Esophagus muscularis mucosa (tissue), 4 donors: ENCODE measurements around the gene ETV3L. TPM values are rescaled to one million over a fixed set of nuclear protein-coding genes. Genes with fewer than 3 reads are reported as not detected.
A peak's percentile ranks its signal among the peaks of the same experiment; 100 is the strongest.

Source experiments
- DNase-seq: peaks from one replicate; pipeline ENCODE4 v3.0.0-alpha.2; 2017; ENCODE audit errors: extremely low spot score
- H3K27ac ChIP-seq, 4 donors: fragments of 200-600 bp; sonication (generic); replicated peaks in 1 of 4; 1 replicate in 3 of 4; 2 replicates in 1 of 4; pipeline ENCODE4 v1.5.1; 2016 to 2019; ENCODE audit warnings: mild to moderate bottlenecking in 1 of 4
- H3K27me3 ChIP-seq, 4 donors: fragments of 200-600 bp; sonication (generic); one replicate each; pipeline versions ENCODE4 v1.5.1 to v1.6.0; 2016 to 2019
- H3K36me3 ChIP-seq, 4 donors: fragments of 200-600 bp; sonication (generic); one replicate each; pipeline ENCODE4 v1.5.1; 2016 to 2019
- H3K4me1 ChIP-seq, 4 donors: fragments of 200-600 bp; sonication (generic); one replicate each; pipeline ENCODE4 v1.5.1; 2016 to 2019
- H3K4me3 ChIP-seq, 4 donors: fragments of 200-600 bp; sonication (generic); 1 replicate in 2 of 4; 2 replicates in 2 of 4; pipeline ENCODE4 v1.5.1; 2016 to 2019; ENCODE audit warnings: mild to moderate bottlenecking in 4 of 4, moderate library complexity in 1 of 4
- H3K9me3 ChIP-seq, 4 donors: fragments of 200-600 bp; sonication (generic); 1 replicate in 3 of 4; 2 replicates in 1 of 4; pipeline ENCODE4 v1.5.1; 2016 to 2019
- EP300 ChIP-seq: sonication (generic); formaldehyde crosslinking; IDR thresholded peaks from one replicate; pipeline ENCODE4 v1.6.1; 2017; ENCODE audit warnings: antibody characterized with exemption
- POLR2A ChIP-seq: fragments of 450-650 bp; IDR thresholded peaks from one replicate; pipeline ENCODE4 v1.6.1; 2017; ENCODE audit warnings: antibody characterized with exemption, moderate library complexity, mild to moderate bottlenecking, low read depth
- POLR2AphosphoS5 ChIP-seq, 2 donors: sonication (generic); formaldehyde crosslinking; IDR thresholded peaks; one replicate each; pipeline ENCODE4 v1.6.1; 2017; ENCODE audit warnings: antibody characterized with exemption in 2 of 2
- WGBS: methylation state at CpG from one replicate; pipeline ENCODE4 v1.1.5; 2018; 5-methylcytosine and 5-hydroxymethylcytosine counted together
- intact Hi-C: fragments of 100-400 bp; cut with DNase I; formaldehyde crosslinking; loops from one replicate; pipeline ENCODE4 v1.15.1; 2023
- total RNA-seq, 4 donors: library from RNA; depleted of rRNA; stranded (reverse); fragments of >200 nt; gene quantifications; one replicate each; pipeline versions ENCODE4 v1.1.0 to v1.2.1, GENCODE V29; 2016
- TF ChIP-seq, protein P1 (sequence below), 3 experiments: fragments of 200-600 bp in 2 of 3; fragments of 450-650 bp in 1 of 3; sonication (generic) in 2 of 3; IDR thresholded peaks; one replicate each; pipeline ENCODE4 v1.5.1; 2017 to 2019; ENCODE audit warnings: antibody characterized with exemption in 3 of 3, mild to moderate bottlenecking in 2 of 3, moderate library complexity in 1 of 3

The ETV3L gene
- total RNA-seq, 4 donors from 2014 or later = not detected

DNA sequence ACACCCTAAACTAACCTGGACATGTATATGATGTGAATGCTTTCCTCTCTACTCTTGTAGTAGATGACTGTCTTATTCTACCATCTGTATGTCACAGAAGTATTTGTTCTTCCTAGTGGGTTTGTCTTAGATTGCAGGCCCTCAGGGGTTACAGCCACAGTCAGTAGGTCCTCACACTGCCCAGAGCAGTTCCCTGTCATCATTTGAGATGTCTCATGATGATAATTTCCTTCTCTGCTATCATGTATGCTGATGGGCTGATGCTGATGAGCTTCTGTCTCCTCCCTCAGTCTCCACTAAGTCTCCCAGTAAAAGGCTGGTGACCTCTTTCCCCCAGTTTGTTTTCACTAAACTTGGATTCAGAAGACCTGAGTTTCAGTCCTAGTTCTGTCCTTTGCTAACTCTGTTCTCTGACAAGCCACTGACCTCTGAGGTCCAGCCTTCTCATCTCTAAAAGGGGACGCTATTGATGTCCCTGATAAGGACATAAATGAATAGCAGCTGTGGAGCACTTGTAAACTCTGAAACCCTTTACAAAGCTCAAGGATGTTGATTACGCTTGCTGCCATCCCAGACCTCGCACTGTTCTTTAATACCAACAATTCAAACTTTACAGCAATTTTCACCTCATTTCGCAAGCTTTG, 41.7 kb upstream of the ETV3L start:
- intact Hi-C loops = no loop called here
- H3K9me3 ChIP-seq = no peaks in the 10 kb centered on the region
- WGBS = 80% methylated on average over 4 of the region's 4 CpGs

DNA sequence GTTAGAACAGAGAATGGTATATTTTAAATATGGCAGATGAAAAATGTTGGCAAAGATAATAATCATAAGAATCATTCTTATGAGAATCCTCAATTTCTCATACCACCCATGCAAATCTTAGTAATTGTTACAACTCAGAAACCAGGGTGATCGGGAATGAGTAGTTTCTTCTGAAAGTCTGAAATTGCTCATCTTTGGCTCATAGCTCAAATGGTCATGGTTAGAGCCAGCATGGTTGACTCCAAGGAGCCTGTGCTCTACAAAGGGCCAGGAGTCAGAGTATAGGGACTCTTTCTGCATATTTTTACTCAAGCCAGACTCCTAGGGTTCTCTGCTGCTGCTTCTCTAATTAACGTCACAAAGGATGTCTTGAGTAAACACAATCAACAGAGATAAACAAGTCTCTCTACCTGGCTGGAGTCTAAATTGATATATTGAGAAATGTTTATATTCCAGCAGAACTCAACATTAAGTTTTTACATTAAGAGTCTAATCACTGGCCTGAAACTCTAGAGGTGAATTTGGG, 40.5 kb upstream of the ETV3L start:
- Histone ChIP-seq H3K27me3 (no peaks in the 10 kb centered on the region), H3K27ac (no peak overlapping the region), H3K36me3 (peaks cover under 1 to 12% (median 10%) of the 10 kb centered on the region in 4 donors), H3K4me1 (peaks cover 16 to 34% (median 29%) of the 10 kb centered on the region in 4 donors), H3K4me3 (no peak overlapping the region), H3K9me3 (no peaks in the 10 kb centered on the region)
- no peak for TF ChIP-seq POLR2A
- TF ChIP-seq, protein P1, sequence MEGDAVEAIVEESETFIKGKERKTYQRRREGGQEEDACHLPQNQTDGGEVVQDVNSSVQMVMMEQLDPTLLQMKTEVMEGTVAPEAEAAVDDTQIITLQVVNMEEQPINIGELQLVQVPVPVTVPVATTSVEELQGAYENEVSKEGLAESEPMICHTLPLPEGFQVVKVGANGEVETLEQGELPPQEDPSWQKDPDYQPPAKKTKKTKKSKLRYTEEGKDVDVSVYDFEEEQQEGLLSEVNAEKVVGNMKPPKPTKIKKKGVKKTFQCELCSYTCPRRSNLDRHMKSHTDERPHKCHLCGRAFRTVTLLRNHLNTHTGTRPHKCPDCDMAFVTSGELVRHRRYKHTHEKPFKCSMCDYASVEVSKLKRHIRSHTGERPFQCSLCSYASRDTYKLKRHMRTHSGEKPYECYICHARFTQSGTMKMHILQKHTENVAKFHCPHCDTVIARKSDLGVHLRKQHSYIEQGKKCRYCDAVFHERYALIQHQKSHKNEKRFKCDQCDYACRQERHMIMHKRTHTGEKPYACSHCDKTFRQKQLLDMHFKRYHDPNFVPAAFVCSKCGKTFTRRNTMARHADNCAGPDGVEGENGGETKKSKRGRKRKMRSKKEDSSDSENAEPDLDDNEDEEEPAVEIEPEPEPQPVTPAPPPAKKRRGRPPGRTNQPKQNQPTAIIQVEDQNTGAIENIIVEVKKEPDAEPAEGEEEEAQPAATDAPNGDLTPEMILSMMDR (IDR thresholded peaks at IDR 0.05) = no peak
- TF ChIP-seq POLR2AphosphoS5 (IDR thresholded peaks at IDR 0.05) = no peak
- no peak for TF ChIP-seq EP300
- intact Hi-C loops = no loop called here
- DNase-seq = no peak
- WGBS = 86% methylated on average over 2 of the region's 2 CpGs

More for the DNA sequence above, 41.7 kb upstream of the ETV3L start:
- no peaks in the 10 kb centered on the region for H3K27me3 ChIP-seq
- H3K27ac ChIP-seq = no peak overlapping the region
- TF ChIP-seq POLR2AphosphoS5 (IDR thresholded peaks at IDR 0.05) (no peak), EP300 (no peak), POLR2A (no peak)
- TF ChIP-seq, protein P1 (IDR thresholded peaks at IDR 0.05) = no peak
- no peaks in the 10 kb centered on the region for H3K36me3 ChIP-seq
- H3K4me3 ChIP-seq = no peak overlapping the region
- no peak for DNase-seq
- peaks cover 11 to 25% (median 21%) of the 10 kb centered on the region in 4 donors for H3K4me1 ChIP-seq

DNA sequence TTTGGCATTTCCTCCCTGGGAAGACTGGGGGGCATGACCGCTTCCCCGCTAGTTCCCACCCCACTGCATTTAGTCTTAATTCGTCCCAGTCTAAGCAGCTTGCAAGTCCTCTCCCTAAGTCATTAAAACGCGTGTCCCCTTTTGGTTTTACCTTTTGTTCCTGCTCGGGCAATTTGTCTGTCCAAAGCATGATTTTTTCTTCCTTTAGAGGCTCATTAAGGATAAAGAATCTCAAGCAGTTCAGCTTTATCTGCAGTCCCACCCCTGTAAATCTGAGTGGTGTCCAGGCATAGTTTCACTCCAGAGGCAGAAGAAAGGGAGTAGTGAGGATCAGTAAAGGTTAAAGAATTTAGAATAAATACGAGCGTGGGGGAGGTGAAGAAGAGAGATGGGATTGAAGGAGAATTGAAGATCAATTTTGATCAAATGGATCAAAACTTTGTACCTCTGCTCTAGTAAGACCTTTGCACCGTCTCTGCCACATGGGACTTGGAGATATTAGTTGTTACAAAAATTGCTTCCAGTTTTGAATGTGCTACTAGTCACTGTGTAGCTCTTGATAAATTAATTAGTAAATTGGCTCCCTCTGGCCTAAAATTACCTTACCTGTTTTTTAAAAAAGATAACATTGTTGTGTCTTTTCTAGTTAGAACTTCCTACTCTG, 39.6 kb upstream of the ETV3L start:
- Histone ChIP-seq H3K4me3 (peak overlapping the region; percentile 74 to 97 (median 89)), H3K27ac (peak overlapping the region; percentile 96 to 98 (median 97)), H3K27me3 (no peaks in the 10 kb centered on the region), H3K4me1 (peaks cover 16 to 39% (median 29%) of the 10 kb centered on the region in 4 donors), H3K9me3 (no peaks in the 10 kb centered on the region), H3K36me3 (peaks cover 10 to 21% (median 20%) of the 10 kb centered on the region in 4 donors)
- TF ChIP-seq EP300 = no peak
- TF ChIP-seq POLR2A = no peak
- TF ChIP-seq, protein P1 (IDR thresholded peaks at IDR 0.05) = no peak
- TF ChIP-seq POLR2AphosphoS5 (IDR thresholded peaks at IDR 0.05) = no peak
- 24% methylated on average over 9 of the region's 9 CpGs for WGBS
- no peak for DNase-seq
- intact Hi-C loops = no loop called here

DNA sequence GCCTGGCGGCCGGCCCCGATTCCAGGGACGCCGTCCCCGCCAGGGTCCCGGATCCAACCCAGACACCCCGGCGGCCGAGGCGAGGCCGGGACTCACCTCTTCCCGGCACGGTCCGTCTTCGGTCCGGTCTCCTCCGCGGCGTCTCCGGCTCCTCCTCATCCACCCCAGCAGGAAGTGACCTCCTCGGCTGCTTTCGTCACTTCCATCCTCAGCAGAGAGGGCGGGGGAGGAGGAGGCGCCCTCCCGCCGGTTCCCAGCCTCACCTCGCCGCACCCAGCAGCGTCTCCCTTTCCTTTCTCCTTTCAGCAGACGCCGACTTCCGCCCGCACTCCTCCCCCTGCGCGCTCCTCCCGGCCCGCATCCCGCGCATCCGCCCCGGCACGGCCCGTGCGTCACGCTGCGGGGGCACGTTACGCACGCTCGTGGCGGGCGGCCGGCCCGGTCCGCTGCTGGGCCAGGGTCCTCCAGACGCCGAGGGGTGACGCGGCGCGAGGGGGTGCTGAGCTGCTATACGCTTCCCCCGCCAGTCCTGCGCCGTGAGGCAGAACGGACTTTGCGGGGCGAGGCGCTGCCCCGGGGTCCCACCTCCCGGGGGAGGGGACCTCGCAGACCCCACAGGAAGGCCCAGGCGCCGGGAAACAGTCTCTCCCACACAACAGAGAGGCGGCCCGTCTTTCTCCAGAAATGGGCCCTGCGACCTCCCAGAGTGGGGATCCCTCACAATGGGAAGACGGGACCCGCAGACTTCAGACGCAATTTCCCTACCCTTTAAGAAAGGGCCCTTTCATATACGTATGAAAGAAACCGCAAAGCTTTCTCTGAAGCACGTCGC, 38.8 kb upstream of the ETV3L start, which contains the start of gene ETV3:
Gene ETV3 (minus strand): TSS at position 176 of the 832 bp plus-strand sequence. CDS start 2,043 bp downstream, outside the sequence.
- Histone ChIP-seq H3K4me1 (peaks cover 16 to 39% (median 29%) of the 10 kb centered on the region in 4 donors), H3K27ac (peak within 1 kb of the TSS; percentile 96 to 98 (median 97)), H3K9me3 (no peaks in the 10 kb centered on the region), H3K36me3 (peaks cover 17 to 29% (median 27%) of the 10 kb centered on the region in 4 donors), H3K27me3 (no peaks in the 10 kb centered on the region), H3K4me3 (peak within 1 kb of the TSS; percentile 74 to 97 (median 89))
- TF ChIP-seq POLR2AphosphoS5 (IDR thresholded peaks at IDR 0.05) = peak; percentile 95 to 98
- no peak for TF ChIP-seq EP300
- TF ChIP-seq, protein P1 (IDR thresholded peaks at IDR 0.05) = no peak
- peak; percentile 90 for TF ChIP-seq POLR2A
- 1% methylated on average over 54 of the region's 85 CpGs for WGBS
- DNase-seq = peak; percentile 97
- intact Hi-C loops = no loop called here
